Liver (tissue), 9 donors: ENCODE results near the gene CCL28. TPM values are rescaled to one million over a fixed set of nuclear protein-coding genes. Genes with fewer than 3 reads are reported as not detected.
"Not testable (repeated sequence)": the region's sequence is repeated elsewhere in the genome, so short reads cannot be mapped to it uniquely, and the experiment has no call there.

Experiments
- DNase-seq: peaks from one replicate; pipeline ENCODE4 v3.0.0-alpha.2; 2017; ENCODE audit warnings: low spot score
- H3K27ac ChIP-seq, 2 donors: one replicate each; pipeline ENCODE4 v1.7.0; 2013; ENCODE audit warnings: inconsistent platforms in 2 of 2, low read length in 2 of 2, control low read depth in 1 of 2, low read depth in 1 of 2, mild to moderate bottlenecking in 1 of 2
- H3K27me3 ChIP-seq, 4 donors: one replicate each; pipeline versions ENCODE4 v1.6.1 to v1.7.0; 2013; ENCODE audit warnings: low read length in 3 of 4, inconsistent platforms in 1 of 4, mild to moderate bottlenecking in 1 of 4, moderate library complexity in 1 of 4; ENCODE audit not compliant: control insufficient read depth in 4 of 4, insufficient read depth in 4 of 4
- H3K36me3 ChIP-seq, 4 donors: one replicate each; pipeline versions ENCODE4 v1.6.1 to v1.7.0; 2013; ENCODE audit warnings: low read length in 3 of 4, mild to moderate bottlenecking in 3 of 4, low read depth in 1 of 4, moderate library complexity in 1 of 4; ENCODE audit not compliant: control insufficient read depth in 4 of 4, insufficient read depth in 3 of 4
- H3K4me1 ChIP-seq, 4 donors: one replicate each; pipeline versions ENCODE4 v1.6.1 to v1.7.0; 2013; ENCODE audit warnings: low read length in 3 of 4, mild to moderate bottlenecking in 3 of 4, moderate library complexity in 1 of 4; ENCODE audit not compliant: control insufficient read depth in 4 of 4, insufficient read depth in 4 of 4
- H3K4me3 ChIP-seq, 3 donors: one replicate each; pipeline versions ENCODE4 v1.6.1 to v1.7.0; 2013; ENCODE audit warnings: low read length in 3 of 3, control low read depth in 1 of 3, low read depth in 1 of 3, mild to moderate bottlenecking in 1 of 3
- H3K9ac ChIP-seq, 2 donors: one replicate each; pipeline ENCODE4 v1.7.0; 2013; ENCODE audit warnings: low read length in 2 of 2, mild to moderate bottlenecking in 2 of 2, moderate library complexity in 2 of 2, control low read depth in 1 of 2, low read depth in 1 of 2
- H3K9me3 ChIP-seq, 4 donors: one replicate each; pipeline versions ENCODE4 v1.6.1 to v1.7.0; 2013; ENCODE audit warnings: low read length in 3 of 4; ENCODE audit not compliant: control insufficient read depth in 4 of 4
- ATF3 ChIP-seq: IDR thresholded peaks from 2 replicates; pipeline ENCODE4 v1.6.1; 2016; ENCODE audit warnings: antibody characterized with exemption
- CTCF ChIP-seq: fragments of 150-350 bp; IDR thresholded peaks from 2 replicates; pipeline ENCODE4 v1.5.1; 2017; ENCODE audit warnings: improper control_type of control experiment, low read depth, low read length; ENCODE audit not compliant: missing input control
- EGR1 ChIP-seq, 2 donors: IDR thresholded peaks; 2 replicates each; pipeline ENCODE4 v1.6.1; 2016 to 2018; ENCODE audit warnings: antibody characterized with exemption in 2 of 2, low read depth in 2 of 2
- FOXA1 ChIP-seq: IDR thresholded peaks from 2 replicates; pipeline ENCODE4 v1.6.1; 2016; ENCODE audit warnings: antibody characterized with exemption
- FOXA2 ChIP-seq: IDR thresholded peaks from 2 replicates; pipeline ENCODE4 v1.6.1; 2016; ENCODE audit warnings: antibody characterized with exemption
- GABPA ChIP-seq, 2 donors: IDR thresholded peaks in 1 of 2; conservative IDR thresholded peaks in 1 of 2; 2 replicates each; pipeline ENCODE4 v1.6.1; 2016; ENCODE audit warnings: antibody characterized with exemption in 2 of 2, mild to moderate bottlenecking in 1 of 2, moderate library complexity in 1 of 2
- HNF4A ChIP-seq, 2 donors: conservative IDR thresholded peaks; 2 replicates each; pipeline ENCODE4 v1.6.1; 2016; ENCODE audit warnings: antibody characterized with exemption in 2 of 2, mild to moderate bottlenecking in 2 of 2
- HNF4G ChIP-seq: IDR thresholded peaks from 2 replicates; pipeline ENCODE4 v1.6.1; 2016; ENCODE audit warnings: antibody characterized with exemption
- JUND ChIP-seq, 2 donors: IDR thresholded peaks; 2 replicates each; pipeline ENCODE4 v1.6.1; 2016; ENCODE audit warnings: antibody characterized with exemption in 2 of 2
- MAX ChIP-seq: IDR thresholded peaks from 2 replicates; pipeline ENCODE4 v1.6.1; 2016; ENCODE audit warnings: antibody characterized with exemption
- NR2F2 ChIP-seq: IDR thresholded peaks from 2 replicates; pipeline ENCODE4 v1.6.1; 2016; ENCODE audit warnings: antibody characterized with exemption
- RAD21 ChIP-seq, 2 donors: IDR thresholded peaks; 2 replicates each; pipeline ENCODE4 v1.6.1; 2016; ENCODE audit warnings: antibody characterized with exemption in 2 of 2, mild to moderate bottlenecking in 2 of 2
- REST ChIP-seq: IDR thresholded peaks from 2 replicates; pipeline ENCODE4 v1.6.1; 2016; ENCODE audit warnings: antibody characterized with exemption, mild to moderate bottlenecking
- RXRA ChIP-seq, 2 donors: IDR thresholded peaks; 2 replicates each; pipeline ENCODE4 v1.6.1; 2017 to 2018; ENCODE audit warnings: antibody characterized with exemption in 2 of 2, mild to moderate bottlenecking in 1 of 2
- SP1 ChIP-seq: IDR thresholded peaks from 2 replicates; pipeline ENCODE4 v1.6.1; 2018; ENCODE audit warnings: antibody characterized with exemption, mild to moderate bottlenecking
- TAF1 ChIP-seq: conservative IDR thresholded peaks from 2 replicates; pipeline ENCODE4 v1.6.1; 2016; ENCODE audit warnings: antibody characterized with exemption, mild to moderate bottlenecking
- YY1 ChIP-seq: IDR thresholded peaks from 2 replicates; pipeline ENCODE4 v1.6.1; 2016; ENCODE audit warnings: antibody characterized with exemption, mild to moderate bottlenecking
- ZBTB33 ChIP-seq: IDR thresholded peaks from 2 replicates; pipeline ENCODE4 v1.6.1; 2016; ENCODE audit warnings: antibody characterized with exemption
- WGBS: extraction: QIAGEN DNeasy Blood & Tissue Kit; methylation state at CpG from one replicate; pipeline ENCODE4 v1.1.7; 2013; 5-methylcytosine and 5-hydroxymethylcytosine counted together
- polyA plus RNA-seq, 2 donors: library from polyadenylated mRNA; stranded (reverse) in 1 of 2; unstranded in 1 of 2; fragments of 200-250 nt in 1 of 2; fragments of >200 nt in 1 of 2; fragmentation: Nextera tagmentation in 1 of 2; extraction: Ambion mirVana in 1 of 2; gene quantifications; one replicate each; pipeline versions ENCODE4 v1.2.1 to v1.2.3, GENCODE V29; 2013 to 2015
- total RNA-seq, 2 donors: library from RNA; depleted of rRNA; stranded (reverse); fragments of >200 nt; gene quantifications; one replicate each; pipeline ENCODE4 v1.2.3, GENCODE V29; 2014
- donor health status: healthy.
- donor health status: healthy.
- donor health status: healthy.
- donor health status: healthy.
- donor health status: healthy.

Gene CCL28
- total and polyA plus RNA-seq, 4 donors: 0.37 to 1.2 (median 0.81) TPM

GRCh38 chr5:43456556-43456955, 44.4 kb upstream of the CCL28 start:
- H3K4me1 ChIP-seq: no peaks in the 10 kb centered on the region
- no peak overlapping the region for H3K4me3 ChIP-seq
- H3K27me3 ChIP-seq: no peaks in the 10 kb centered on the region
- no peaks in the 10 kb centered on the region for H3K9me3 ChIP-seq
- TF ChIP-seq EGR1 (IDR thresholded peaks at IDR 0.05; ENCODE audit: low read depth in 2 of 2): no peak
- H3K36me3 ChIP-seq: no peaks in the 10 kb centered on the region
- DNase-seq: no peak
- WGBS: 91% methylated on average over 3 of the region's 3 CpGs
- H3K9ac ChIP-seq: no peak overlapping the region
- H3K27ac ChIP-seq: no peak overlapping the region

- H3K27ac ChIP-seq, H3K4me3 ChIP-seq, H3K9ac ChIP-seq, H3K4me1 ChIP-seq, H3K36me3 ChIP-seq, DNase-seq, H3K27me3 ChIP-seq, H3K9me3 ChIP-seq: not testable (repeated sequence)
These were observed 29.4 kb upstream of the CCL28 start for GRCh38 chr5:43441575-43441974.

- H3K9ac ChIP-seq: no peak overlapping the region
- H3K9me3 ChIP-seq: no peaks in the 10 kb centered on the region
- DNase-seq: no peak
- H3K27ac ChIP-seq: no peak overlapping the region
- H3K27me3 ChIP-seq: no peaks in the 10 kb centered on the region
- peaks cover 0 to 18% (median 14%) of the 10 kb centered on the region in 4 donors for H3K4me1 ChIP-seq
- no peak for TF ChIP-seq TAF1
- TF ChIP-seq REST: no peak
- no peak for TF ChIP-seq NR2F2
- no peak for TF ChIP-seq GABPA (IDR thresholded peaks at IDR 0.05 in 1 of 2, conservative IDR thresholded peaks at IDR 0.05 in 1 of 2)
- no peak for TF ChIP-seq FOXA2
- no peak for TF ChIP-seq YY1
- TF ChIP-seq ZBTB33: no peak
- TF ChIP-seq MAX: no peak
- no peak for TF ChIP-seq RAD21 (IDR thresholded peaks at IDR 0.05)
- no peak for TF ChIP-seq FOXA1
- no peak for TF ChIP-seq CTCF
- no peak for TF ChIP-seq HNF4G
- no peak for TF ChIP-seq EGR1 (IDR thresholded peaks at IDR 0.05; ENCODE audit: low read depth in 2 of 2)
- no peak for TF ChIP-seq JUND (IDR thresholded peaks at IDR 0.05)
- TF ChIP-seq ATF3: no peak
- no peak for TF ChIP-seq RXRA (IDR thresholded peaks at IDR 0.05)
- TF ChIP-seq SP1: no peak
- no peak for TF ChIP-seq HNF4A (conservative IDR thresholded peaks at IDR 0.05)
- no peaks in the 10 kb centered on the region for H3K36me3 ChIP-seq
- WGBS: 96% methylated on average over 3 of the region's 3 CpGs
- no peak overlapping the region for H3K4me3 ChIP-seq
These were observed 25.0 kb upstream of the CCL28 start for GRCh38 chr5:43437062-43437660.
